ENCODE measurements around the gene SCARB2. TPM values are rescaled to one million over a fixed set of nuclear protein-coding genes. Genes with fewer than 3 reads are reported as not detected.

The SCARB2 gene
- total RNA-seq, 1 experiment from 2014 or later: 51.3 TPM

DNA sequence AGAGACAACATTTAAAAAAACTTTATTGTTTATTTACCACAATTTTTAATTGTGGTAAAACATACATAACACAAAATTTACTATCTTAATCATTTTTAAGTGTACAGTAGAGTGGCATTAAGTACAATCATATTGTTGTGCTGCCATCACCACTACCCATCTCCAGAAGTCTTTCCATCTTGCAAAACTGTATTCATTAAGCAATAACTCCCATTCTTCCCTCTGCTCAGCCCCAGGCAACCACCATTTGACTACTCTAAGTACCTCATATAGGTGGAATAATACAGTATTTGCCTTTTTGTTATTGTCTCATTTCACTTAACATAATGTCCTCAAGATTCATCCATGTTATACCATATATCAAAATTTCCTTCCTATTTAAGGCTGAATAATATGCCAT lies 25.1 kb upstream of the SCARB2 start:
- ChIA-PET CTCF (no interaction called here), POLR2A (no interaction called here), RAD21 (ENCODE audit: low non-redundant PET in 1 of 2, low total read pairs in 2 of 2, uncharacterized antibody in 2 of 2, unreplicated experiment in 2 of 2) (no interaction called here)
- Histone ChIP-seq H3K9ac (ENCODE audit: low read length) (no peak overlapping the region), H3K4me1 (ENCODE audit: control insufficient read depth in 1 of 2, insufficient read depth in 2 of 2, low read length in 2 of 2) (peaks cover 17 to 21% of the 10 kb centered on the region in 2 experiments), H3K36me3 (ENCODE audit: control insufficient read depth in 1 of 2, insufficient read depth in 2 of 2, low read length in 2 of 2) (no peaks in the 10 kb centered on the region), H3K9me3 (ENCODE audit: control insufficient read depth in 1 of 2, insufficient read depth in 1 of 2, low read depth in 1 of 2, low read length in 2 of 2) (peaks cover 5 to 10% of the 10 kb centered on the region in 2 experiments; a peak in 3 of 4 replicates), H3K27ac (ENCODE audit: low read depth, low read length) (no peak overlapping the region), H3K9me2 (ENCODE audit: insufficient read depth) (no peaks in the 10 kb centered on the region), H2AFZ (ENCODE audit: low read depth, low read length, poor library complexity, severe bottlenecking) (no peak overlapping the region), H3K79me2 (ENCODE audit: insufficient read depth, low read length) (peaks cover 6% of the 10 kb centered on the region), H3K4me2 (ENCODE audit: low read length) (no peak overlapping the region), H3K4me3 (replicated peaks in 1 of 2; ENCODE audit: low read depth in 1 of 2, low read length in 2 of 2) (no peak overlapping the region), H3K27me3 (ENCODE audit: insufficient read depth, low read length) (no peaks in the 10 kb centered on the region), H4K20me1 (ENCODE audit: insufficient read depth) (no peaks in the 10 kb centered on the region)
- TF ChIP-seq, protein P1, sequence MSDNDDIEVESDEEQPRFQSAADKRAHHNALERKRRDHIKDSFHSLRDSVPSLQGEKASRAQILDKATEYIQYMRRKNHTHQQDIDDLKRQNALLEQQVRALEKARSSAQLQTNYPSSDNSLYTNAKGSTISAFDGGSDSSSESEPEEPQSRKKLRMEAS (IDR thresholded peaks at IDR 0.05): no peak
- TF ChIP-seq FOSL1 (IDR thresholded peaks at IDR 0.05; ENCODE audit: low read depth) (no peak), YY1 (IDR thresholded peaks at IDR 0.05; ENCODE audit: extremely low read depth, insufficient replicate concordance, low read depth, low read length) (no peak), CTCF (IDR thresholded peaks at IDR 0.05 in 2 of 3, conservative IDR thresholded peaks at IDR 0.05 in 1 of 3; ENCODE audit: borderline replicate concordance in 1 of 3, insufficient read depth in 1 of 3, low read depth in 2 of 3, low read length in 2 of 3) (no peak), JUND (IDR thresholded peaks at IDR 0.05) (no peak), CBX3 (IDR thresholded peaks at IDR 0.05; ENCODE audit: low read depth) (no peak), SIN3A (IDR thresholded peaks at IDR 0.05; ENCODE audit: low read depth) (no peak), RAD21 (IDR thresholded peaks at IDR 0.05; ENCODE audit: low read depth) (no peak), CEBPB (IDR thresholded peaks at IDR 0.05; ENCODE audit: low read depth) (no peak), ELF1 (IDR thresholded peaks at IDR 0.05; ENCODE audit: borderline replicate concordance, low read depth) (no peak), POLR2A (IDR thresholded peaks at IDR 0.05; ENCODE audit: borderline replicate concordance, extremely low read depth, insufficient read depth, insufficient read length) (no peak), EZH2 (IDR thresholded peaks at IDR 0.05) (no peak), SP1 (IDR thresholded peaks at IDR 0.05; ENCODE audit: low read depth) (no peak), SRF (IDR thresholded peaks at IDR 0.05; ENCODE audit: low read depth) (no peak)
- TF ChIP-seq, protein P2, sequence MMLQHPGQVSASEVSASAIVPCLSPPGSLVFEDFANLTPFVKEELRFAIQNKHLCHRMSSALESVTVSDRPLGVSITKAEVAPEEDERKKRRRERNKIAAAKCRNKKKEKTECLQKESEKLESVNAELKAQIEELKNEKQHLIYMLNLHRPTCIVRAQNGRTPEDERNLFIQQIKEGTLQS (IDR thresholded peaks at IDR 0.05): no peak
- TF ChIP-seq, protein P3, sequence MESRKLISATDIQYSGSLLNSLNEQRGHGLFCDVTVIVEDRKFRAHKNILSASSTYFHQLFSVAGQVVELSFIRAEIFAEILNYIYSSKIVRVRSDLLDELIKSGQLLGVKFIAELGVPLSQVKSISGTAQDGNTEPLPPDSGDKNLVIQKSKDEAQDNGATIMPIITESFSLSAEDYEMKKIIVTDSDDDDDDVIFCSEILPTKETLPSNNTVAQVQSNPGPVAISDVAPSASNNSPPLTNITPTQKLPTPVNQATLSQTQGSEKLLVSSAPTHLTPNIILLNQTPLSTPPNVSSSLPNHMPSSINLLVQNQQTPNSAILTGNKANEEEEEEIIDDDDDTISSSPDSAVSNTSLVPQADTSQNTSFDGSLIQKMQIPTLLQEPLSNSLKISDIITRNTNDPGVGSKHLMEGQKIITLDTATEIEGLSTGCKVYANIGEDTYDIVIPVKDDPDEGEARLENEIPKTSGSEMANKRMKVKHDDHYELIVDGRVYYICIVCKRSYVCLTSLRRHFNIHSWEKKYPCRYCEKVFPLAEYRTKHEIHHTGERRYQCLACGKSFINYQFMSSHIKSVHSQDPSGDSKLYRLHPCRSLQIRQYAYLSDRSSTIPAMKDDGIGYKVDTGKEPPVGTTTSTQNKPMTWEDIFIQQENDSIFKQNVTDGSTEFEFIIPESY (IDR thresholded peaks at IDR 0.05; ENCODE audit: extremely low read depth, insufficient replicate concordance, low read length): no peak
- no peak for DNase-seq (ENCODE audit: low read depth, low spot score)
- no peak for ATAC-seq
- no TSS peak for BruUV-seq (replicated peaks)
- intact Hi-C loops (cut with micrococcal nuclease): no loop called here

Data from HCT116 (cell line).